Large intestine (tissue), 3 donors: Measurements from ENCODE around the gene CLEC2B. TPM values are rescaled to one million over a fixed set of nuclear protein-coding genes. Genes with fewer than 3 reads are reported as not detected.
"Not testable (repeated sequence)": the region's sequence is repeated elsewhere in the genome, so short reads cannot be mapped to it uniquely, and the experiment has no call there.

Experiments
- DNase-seq, 2 donors: peaks; one replicate each; pipeline versions ENCODE4 v3.0.0 to v3.0.0-alpha.2; 2013
- H3K27ac ChIP-seq: one replicate; pipeline ENCODE4 v1.5.1; 2013; ENCODE audit warnings: low read length
- H3K27me3 ChIP-seq: 2 replicates; pipeline ENCODE4 v1.6.1; 2013; ENCODE audit warnings: low read length; ENCODE audit not compliant: control insufficient read depth, insufficient read depth
- H3K36me3 ChIP-seq: 2 replicates; pipeline ENCODE4 v1.6.1; 2013; ENCODE audit warnings: low read length; ENCODE audit not compliant: control insufficient read depth, insufficient read depth
- H3K4me1 ChIP-seq: one replicate; pipeline ENCODE4 v1.6.1; 2013; ENCODE audit warnings: low read length; ENCODE audit not compliant: control insufficient read depth, insufficient read depth
- H3K4me3 ChIP-seq: one replicate; pipeline ENCODE4 v1.5.1; 2013; ENCODE audit warnings: low read length
- H3K9me3 ChIP-seq: one replicate; pipeline ENCODE4 v1.6.1; 2013; ENCODE audit warnings: mild to moderate bottlenecking, low read depth, low read length, moderate library complexity; ENCODE audit not compliant: control insufficient read depth
- WGBS: methylation state at CpG from one replicate; pipeline ENCODE4 v1.1.5; 2013; ENCODE audit warnings: low lambda C conversion rate; ENCODE audit not compliant: insufficient coverage; 5-methylcytosine and 5-hydroxymethylcytosine counted together
- polyA plus RNA-seq: library from polyadenylated mRNA; unstranded; fragments of 120-200 nt; gene quantifications from one replicate; pipeline ENCODE4 v1.2.1, GENCODE V29; 2013

CLEC2B gene
- polyA plus RNA-seq, 1 donor, result 5.2 TPM

DNA sequence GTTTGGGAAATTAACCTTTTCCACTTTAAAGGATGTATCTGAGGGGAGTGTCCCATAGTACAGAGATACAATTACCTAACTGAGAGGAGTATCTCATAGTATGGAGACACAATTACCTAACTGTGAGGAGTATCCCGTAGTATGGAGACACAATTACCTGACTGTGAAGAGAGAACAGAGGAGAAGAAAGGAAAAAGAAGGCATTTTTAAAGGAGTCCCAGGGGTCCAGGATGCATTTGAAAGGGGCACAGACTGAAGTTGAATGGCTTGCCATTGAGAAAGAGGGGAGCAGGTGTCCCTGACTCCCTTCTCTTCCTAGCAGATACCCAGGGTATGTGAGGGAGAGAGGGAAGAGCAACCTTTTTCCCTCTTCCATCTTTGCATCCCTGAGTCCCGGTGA is 30.1 kb upstream of the CLEC2B start:
- Histone ChIP-seq H3K9me3 (no peaks in the 10 kb centered on the region), H3K4me1 (no peaks in the 10 kb centered on the region), H3K4me3 (no peak overlapping the region), H3K27me3 (no peaks in the 10 kb centered on the region), H3K36me3 (no peaks in the 10 kb centered on the region), H3K27ac (no peak overlapping the region)
- DNase-seq, result no peak
- 100% methylated on average over 1 of the region's 2 CpGs for WGBS

- no peaks in the 10 kb centered on the region for H3K4me1 ChIP-seq
- DNase-seq, result no peak
- H3K9me3 ChIP-seq, result no peaks in the 10 kb centered on the region
- WGBS, result 80% methylated on average over 1 of the region's 6 CpGs
- H3K36me3 ChIP-seq, result no peaks in the 10 kb centered on the region
- H3K27ac ChIP-seq, result no peak overlapping the region
- H3K4me3 ChIP-seq, result no peak overlapping the region
- H3K27me3 ChIP-seq, result no peaks in the 10 kb centered on the region
Observed at GRCh38 chr12:9897535-9897934, 28.4 kb upstream of the CLEC2B start.

DNA sequence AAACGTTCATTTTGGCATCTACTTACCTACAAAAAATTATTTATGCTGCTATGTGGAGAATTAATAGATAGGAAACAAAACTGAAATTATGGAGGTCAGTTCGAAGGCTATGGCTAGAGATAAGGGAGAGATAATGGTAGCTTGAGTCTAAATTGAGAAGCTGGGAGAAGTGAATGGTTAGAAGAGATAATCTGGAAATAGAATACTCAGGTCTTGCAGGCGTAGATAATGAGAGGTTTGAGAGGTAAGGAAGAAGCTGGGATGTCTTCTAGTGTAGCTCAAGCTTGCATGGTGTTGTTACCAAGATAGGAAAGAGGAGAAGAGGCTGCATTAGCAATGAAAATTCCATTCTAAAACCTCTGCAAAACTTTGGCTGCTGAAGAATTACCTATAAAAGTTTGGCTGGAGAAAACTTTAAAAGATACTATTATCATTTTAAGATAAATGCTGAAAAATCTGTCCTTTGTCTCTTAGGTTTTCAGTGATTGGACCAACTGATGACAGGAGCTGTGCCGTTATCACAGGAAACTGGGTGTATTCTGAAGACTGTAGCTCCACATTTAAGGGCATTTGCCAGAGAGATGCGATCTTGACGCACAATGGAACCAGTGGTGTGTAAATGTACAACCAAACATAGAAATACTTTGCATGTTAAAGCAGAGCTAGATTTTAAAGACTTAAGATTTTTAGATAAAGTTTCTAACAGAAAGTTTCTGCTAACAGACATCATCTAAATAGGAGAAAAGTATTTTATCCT is 26.2 kb upstream of the CLEC2B start:
- Histone ChIP-seq H3K4me3 (no peak overlapping the region), H3K9me3 (no peaks in the 10 kb centered on the region), H3K36me3 (no peaks in the 10 kb centered on the region), H3K27ac (no peak overlapping the region), H3K4me1 (no peaks in the 10 kb centered on the region), H3K27me3 (no peaks in the 10 kb centered on the region)
- no peak for DNase-seq
- 85% methylated on average over 5 of the region's 6 CpGs for WGBS

DNA sequence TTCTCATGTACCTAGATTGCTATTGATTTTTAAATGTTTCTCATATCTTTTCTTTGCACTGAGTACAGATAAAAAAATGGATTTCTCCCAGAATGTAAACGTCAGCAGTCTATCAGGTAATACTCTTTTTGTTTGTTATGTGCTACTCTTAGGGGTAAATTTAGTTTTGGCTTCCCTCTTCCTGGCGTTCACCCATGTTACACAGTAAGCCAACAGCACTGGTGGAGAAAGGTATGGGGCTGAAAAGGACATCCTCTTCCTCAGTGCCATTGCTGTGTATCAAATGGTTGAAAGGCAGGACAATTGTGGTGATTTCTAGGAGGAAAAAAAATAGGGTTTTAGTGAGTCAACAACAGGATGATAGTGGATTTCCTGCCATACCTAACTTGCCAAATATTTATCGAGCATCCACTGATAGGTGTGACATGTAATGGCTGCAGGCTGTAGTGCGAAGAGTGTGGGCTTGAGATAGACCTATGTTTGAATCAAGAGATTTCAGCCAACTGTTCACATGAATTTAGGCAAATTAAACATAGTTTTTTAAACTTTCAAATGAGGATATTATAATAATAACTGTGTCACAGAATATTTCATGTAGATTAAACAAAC is 19.6 kb upstream of the CLEC2B start:
- no peaks in the 10 kb centered on the region for H3K4me1 ChIP-seq
- WGBS, result no CpG with 5 or more reads among the region's 4 CpGs
- DNase-seq, result no peak
- H3K9me3 ChIP-seq, result no peaks in the 10 kb centered on the region
- no peaks in the 10 kb centered on the region for H3K27me3 ChIP-seq
- no peak overlapping the region for H3K4me3 ChIP-seq
- no peaks in the 10 kb centered on the region for H3K36me3 ChIP-seq
- no peak overlapping the region for H3K27ac ChIP-seq

GRCh38 chr12:9883175-9883574 is 14.0 kb upstream of the CLEC2B start:
- Histone ChIP-seq H3K4me3 (no peak overlapping the region), H3K36me3 (no peaks in the 10 kb centered on the region), H3K4me1 (no peaks in the 10 kb centered on the region), H3K27me3 (no peaks in the 10 kb centered on the region), H3K27ac (no peak overlapping the region), H3K9me3 (no peaks in the 10 kb centered on the region)
- DNase-seq, result no peak

DNA sequence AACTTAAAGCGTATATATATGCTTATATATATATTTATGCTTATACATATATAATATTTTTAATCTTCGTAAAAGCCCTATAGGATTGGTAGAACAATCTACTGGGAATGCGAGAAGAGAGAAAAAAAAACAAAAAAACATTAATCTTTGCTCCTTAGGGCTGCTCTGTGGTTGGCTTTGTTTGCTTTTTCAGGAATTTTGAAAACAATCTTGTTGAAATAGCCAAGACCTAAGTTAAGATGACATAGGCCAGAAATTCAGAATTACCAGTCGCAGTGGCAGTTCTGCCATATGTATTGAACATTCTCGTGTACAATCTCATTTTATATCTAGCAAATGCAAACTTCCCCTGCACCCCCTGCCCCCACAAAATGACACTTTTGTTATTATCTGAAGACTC is 12.8 kb upstream of the CLEC2B start:
- no peaks in the 10 kb centered on the region for H3K4me1 ChIP-seq
- no peak for DNase-seq
- WGBS, result 89% methylated on average over 4 of the region's 5 CpGs
- no peaks in the 10 kb centered on the region for H3K27me3 ChIP-seq
- no peak overlapping the region for H3K4me3 ChIP-seq
- H3K36me3 ChIP-seq, result no peaks in the 10 kb centered on the region
- no peak overlapping the region for H3K27ac ChIP-seq
- no peaks in the 10 kb centered on the region for H3K9me3 ChIP-seq

DNA sequence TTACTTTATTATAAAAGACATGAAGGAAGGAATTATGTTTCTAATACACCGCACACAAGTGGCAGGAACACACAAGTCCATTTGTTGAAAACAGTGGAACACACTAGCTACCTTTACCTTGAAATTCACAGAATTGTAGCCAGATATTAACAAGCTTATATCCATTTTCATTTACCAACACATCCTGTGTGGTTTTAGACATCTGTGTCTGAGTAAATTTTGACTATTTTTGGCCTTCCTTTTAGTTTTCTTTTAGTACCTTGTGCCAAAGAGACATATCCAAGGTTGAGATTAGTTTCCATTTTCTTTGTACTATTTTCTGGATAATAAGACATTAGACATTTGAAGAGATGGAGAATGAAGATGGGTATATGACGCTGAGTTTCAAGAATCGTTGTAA is 12.1 kb upstream of the CLEC2B start, which contains the start of gene KLRF2:
Gene KLRF2, plus strand, starts transcription at position 244 of the 400 bp plus-strand sequence. Its CDS starts 107 bp downstream, at position 351.
- Histone ChIP-seq H3K9me3 (no peaks in the 10 kb centered on the region), H3K36me3 (no peaks in the 10 kb centered on the region), H3K27ac (no peak within 1 kb of the TSS), H3K27me3 (no peaks in the 10 kb centered on the region), H3K4me1 (no peaks in the 10 kb centered on the region), H3K4me3 (no peak within 1 kb of the TSS)
- WGBS, result 80% methylated on average over 1 of the region's 3 CpGs
- no peak for DNase-seq

GRCh38 chr12:9880532-9881078 is 11.5 kb upstream of the CLEC2B start:
- H3K4me1 ChIP-seq, result no peaks in the 10 kb centered on the region

GRCh38 chr12:9876120-9876519 is 7.0 kb upstream of the CLEC2B start:
- H3K36me3 ChIP-seq, H3K27me3 ChIP-seq, DNase-seq, H3K4me1 ChIP-seq, H3K27ac ChIP-seq, H3K9me3 ChIP-seq, H3K4me3 ChIP-seq: not testable (repeated sequence)
- no CpG with 5 or more reads among the region's 26 CpGs for WGBS

More at GRCh38 chr12:9880532-9881078, 11.5 kb upstream of the CLEC2B start:
- Histone ChIP-seq H3K4me3 (no peak overlapping the region), H3K27me3 (no peaks in the 10 kb centered on the region), H3K27ac (no peak overlapping the region), H3K9me3 (no peaks in the 10 kb centered on the region), H3K36me3 (no peaks in the 10 kb centered on the region)
- WGBS, result 81% methylated on average over 2 of the region's 4 CpGs
- no peak for DNase-seq

GRCh38 chr12:9872742-9873141 is 3.6 kb upstream of the CLEC2B start:
- no CpG with 5 or more reads among the region's 11 CpGs for WGBS
- DNase-seq, result no peak
- H3K27me3 ChIP-seq, result no peaks in the 10 kb centered on the region

More at GRCh38 chr12:9872742-9873141, 3.6 kb upstream of the CLEC2B start:
- H3K27ac ChIP-seq, result no peak overlapping the region
- H3K9me3 ChIP-seq, result no peaks in the 10 kb centered on the region
- H3K36me3 ChIP-seq, result no peaks in the 10 kb centered on the region
- no peaks in the 10 kb centered on the region for H3K4me1 ChIP-seq
- H3K4me3 ChIP-seq, result no peak overlapping the region
